Measurements from ENCODE around the gene NTRK3.

The NTRK3 gene

GRCh38 chr15:88118035-88118434, 138.5 kb downstream of the NTRK3 start:
- DNase-seq: no peak

GRCh38 chr15:88115486-88116152, 140.9 kb downstream of the NTRK3 start:
- no peak for DNase-seq

- DNase-seq: no peak
These were observed 142.8 kb downstream of the NTRK3 start for GRCh38 chr15:88113613-88114308.

GRCh38 chr15:88108991-88109390, 147.5 kb downstream of the NTRK3 start:
- DNase-seq: no peak

- DNase-seq: no peak
These were observed 148.1 kb downstream of the NTRK3 start for GRCh38 chr15:88108477-88108876.

- DNase-seq: no peak
These were observed 150.5 kb downstream of the NTRK3 start for GRCh38 chr15:88106074-88106473.

GRCh38 chr15:88104357-88104756, 152.2 kb downstream of the NTRK3 start:
- no peak for DNase-seq

GRCh38 chr15:88100181-88100580, 156.4 kb downstream of the NTRK3 start:
- no peak for DNase-seq

GRCh38 chr15:88098361-88098760, 158.2 kb downstream of the NTRK3 start:
- no peak for DNase-seq

- DNase-seq: no peak
These were observed 165.0 kb downstream of the NTRK3 start for GRCh38 chr15:88091444-88092016.

- no peak for DNase-seq
These were observed 166.0 kb downstream of the NTRK3 start for GRCh38 chr15:88090481-88091011.

- DNase-seq: no peak
These were observed 166.8 kb downstream of the NTRK3 start for GRCh38 chr15:88089731-88090130.

- DNase-seq: no peak
These were observed 167.4 kb downstream of the NTRK3 start for GRCh38 chr15:88089024-88089620.

- no peak for DNase-seq
These were observed 172.5 kb downstream of the NTRK3 start for GRCh38 chr15:88083811-88084760.

GRCh38 chr15:88080616-88081015, 175.9 kb downstream of the NTRK3 start:
- no peak for DNase-seq

- DNase-seq: no peak
These were observed 179.1 kb downstream of the NTRK3 start for GRCh38 chr15:88077296-88078020.

GRCh38 chr15:88076328-88076727, 180.2 kb downstream of the NTRK3 start:
- DNase-seq: no peak

GRCh38 chr15:88075102-88075501, 181.4 kb downstream of the NTRK3 start:
- DNase-seq: no peak

GRCh38 chr15:88074386-88074785, 182.2 kb downstream of the NTRK3 start:
- DNase-seq: no peak

- no peak for DNase-seq
These were observed 183.2 kb downstream of the NTRK3 start for GRCh38 chr15:88073391-88073691.

- DNase-seq: no peak
These were observed 183.7 kb downstream of the NTRK3 start for GRCh38 chr15:88072598-88073390.

Data from CD4-positive, alpha-beta T cell treated with Interleukin-10 for 1 hour (primary cell).